DOHH2 (cell line): ENCODE data around the gene SOBP.

Experiments
- H3F3A ChIP-seq: fragments of 200-600 bp; sonication (generic), shearing (Covaris generic); 2 replicates; pipeline ENCODE4 v1.6.0; 2016; ENCODE audit warnings: antibody characterized with exemption, mild to moderate bottlenecking; ENCODE audit not compliant: control insufficient read depth, insufficient read depth
- H3K27ac ChIP-seq: fragments of 200-600 bp; sonication (generic); 2 replicates; pipeline ENCODE4 v1.5.1; 2014; ENCODE audit warnings: low read depth, mild to moderate bottlenecking, low read length, moderate library complexity
- H3K27me3 ChIP-seq: fragments of 200-600 bp; sonication (generic); 2 replicates; pipeline ENCODE4 v1.6.1; 2014; ENCODE audit warnings: mild to moderate bottlenecking, low read length, mixed read lengths; ENCODE audit not compliant: control insufficient read depth
- H3K36me3 ChIP-seq: fragments of 200-600 bp; sonication (generic); 2 replicates; pipeline ENCODE4 v1.6.1; 2014; ENCODE audit warnings: mild to moderate bottlenecking, low read length, moderate library complexity, mixed read lengths; ENCODE audit not compliant: control insufficient read depth
- H3K4me1 ChIP-seq: fragments of 200-600 bp; sonication (generic); 2 replicates; pipeline ENCODE4 v1.6.1; 2014; ENCODE audit warnings: mild to moderate bottlenecking, low read length, mixed read lengths; ENCODE audit not compliant: control insufficient read depth
- H3K4me2 ChIP-seq: fragments of 200-600 bp; sonication (generic); 2 replicates; pipeline ENCODE4 v1.6.0; 2014; ENCODE audit warnings: mild to moderate bottlenecking, low read length, moderate library complexity
- H3K4me3 ChIP-seq: fragments of 200-600 bp; sonication (generic); 2 replicates; pipeline ENCODE4 v1.5.1; 2014; ENCODE audit warnings: mild to moderate bottlenecking, low read length, mixed read lengths
- H3K79me2 ChIP-seq: fragments of 200-600 bp; sonication (generic); 2 replicates; pipeline ENCODE4 v1.6.1; 2014; ENCODE audit warnings: mild to moderate bottlenecking, low read length, mixed read lengths; ENCODE audit not compliant: control insufficient read depth
- H3K9me2 ChIP-seq: fragments of 200-600 bp; sonication (generic); replicated peaks from 2 replicates; pipeline ENCODE4 v1.6.1; 2014; ENCODE audit warnings: mild to moderate bottlenecking, low read length, mixed read lengths; ENCODE audit not compliant: control insufficient read depth
- H3K9me3 ChIP-seq: fragments of 200-600 bp; sonication (generic); 2 replicates; pipeline ENCODE4 v1.6.1; 2014; ENCODE audit warnings: antibody characterized with exemption, low read length, mixed read lengths; ENCODE audit not compliant: control insufficient read depth, insufficient read depth
- H4K20me1 ChIP-seq: fragments of 200-600 bp; sonication (generic); 2 replicates; pipeline ENCODE4 v1.6.0; 2014; ENCODE audit warnings: low read depth, mild to moderate bottlenecking, antibody characterized with exemption, low read length, moderate library complexity; ENCODE audit not compliant: control insufficient read depth, insufficient read depth
- CTCF ChIP-seq: fragments of 200-600 bp; sonication (generic); IDR thresholded peaks from one replicate; pipeline ENCODE4 v1.5.1; 2014; ENCODE audit warnings: antibody characterized with exemption, mild to moderate bottlenecking, low read depth, low read length; ENCODE audit not compliant: poor library complexity, severe bottlenecking
- EZH2phosphoT487 ChIP-seq: fragments of 200-600 bp; sonication (generic); IDR thresholded peaks from 2 replicates; pipeline ENCODE4 v1.6.1; 2017; ENCODE audit warnings: borderline replicate concordance, mild to moderate bottlenecking, antibody characterized with exemption, low read length, moderate library complexity, mixed read lengths

SOBP gene

GRCh38 chr6:107488875-107489635, 862 bp upstream of the SOBP start:
- Histone ChIP-seq H3K79me2 (peaks cover 37% of the 10 kb centered on the region), H3K9me2 (no peaks in the 10 kb centered on the region), H3K36me3 (0 out of 2 replicates have a peak, but pooled peaks cover 3% of the 10 kb centered on the region), H3K27ac (peak overlapping the region; percentile 49), H3K4me3 (peak overlapping the region; percentile 87), H3K4me2 (peak overlapping the region; percentile 94), H3F3A (peaks cover 11% of the 10 kb centered on the region), H3K27me3 (peaks cover 15% of the 10 kb centered on the region), H3K4me1 (peaks cover 45% of the 10 kb centered on the region), H3K9me3 (no peaks in the 10 kb centered on the region), H4K20me1 (no peaks in the 10 kb centered on the region)
- TF ChIP-seq EZH2phosphoT487, result no peak
- TF ChIP-seq CTCF, result no peak

- H3K27me3 ChIP-seq, result peaks cover 15% of the 10 kb centered on the region
- peak overlapping the region; percentile 89 for H3K4me2 ChIP-seq
- H3K4me1 ChIP-seq, result peaks cover 61% of the 10 kb centered on the region
- peak overlapping the region; percentile 12; the same call in 1 of the 2 replicates for H3K27ac ChIP-seq
- H3K36me3 ChIP-seq, result peaks cover 3% of the 10 kb centered on the region; the same call in 1 of the 2 replicates
- no peaks in the 10 kb centered on the region for H3K9me3 ChIP-seq
- H3K4me3 ChIP-seq, result peak overlapping the region; percentile 87
- no peaks in the 10 kb centered on the region for H4K20me1 ChIP-seq
- no peaks in the 10 kb centered on the region for H3K9me2 ChIP-seq
- TF ChIP-seq EZH2phosphoT487 (no peak), CTCF (no peak)
- H3K79me2 ChIP-seq, result peaks cover 51% of the 10 kb centered on the region
- peaks cover 11% of the 10 kb centered on the region for H3F3A ChIP-seq
These were observed 735 bp downstream of the SOBP start for GRCh38 chr6:107490566-107491137.

DNA sequence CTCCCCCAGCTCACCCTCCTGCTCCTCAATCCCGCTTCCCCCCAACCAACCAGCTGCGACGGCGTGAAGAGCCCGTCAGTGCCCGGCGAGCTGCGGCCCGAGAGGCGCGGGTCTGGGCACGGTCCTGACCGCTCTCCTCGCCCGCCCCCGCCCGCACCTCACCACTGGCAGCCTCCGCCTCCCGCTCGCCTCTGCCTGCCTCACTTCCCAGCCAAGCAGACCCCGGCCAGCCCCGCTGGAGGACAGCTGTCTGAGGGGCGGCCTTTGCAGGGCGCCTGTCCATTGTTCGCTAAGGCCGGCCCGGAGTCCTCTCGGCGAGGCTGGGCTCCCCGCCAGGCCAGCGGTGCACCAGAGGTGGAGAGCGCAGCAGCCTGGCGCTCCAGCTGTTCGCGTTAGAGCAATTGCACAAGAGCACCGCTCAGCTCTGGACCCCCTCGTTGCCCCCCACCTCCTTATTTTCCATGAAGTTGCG, 1.3 kb downstream of the SOBP start:
- peaks cover 3% of the 10 kb centered on the region; the same call in 1 of the 2 replicates for H3K36me3 ChIP-seq
- peaks cover 15% of the 10 kb centered on the region for H3K27me3 ChIP-seq
- H3K4me1 ChIP-seq, result peaks cover 67% of the 10 kb centered on the region
- H3K79me2 ChIP-seq, result peaks cover 56% of the 10 kb centered on the region
- H4K20me1 ChIP-seq, result no peaks in the 10 kb centered on the region
- peak overlapping the region; percentile 87 for H3K4me3 ChIP-seq
- TF ChIP-seq CTCF (no peak), EZH2phosphoT487 (no peak)
- H3K9me3 ChIP-seq, result no peaks in the 10 kb centered on the region
- H3K4me2 ChIP-seq, result peak overlapping the region; percentile 89
- no peak overlapping the region for H3K27ac ChIP-seq
- no peaks in the 10 kb centered on the region for H3K9me2 ChIP-seq
- H3F3A ChIP-seq, result peaks cover 11% of the 10 kb centered on the region
